Neural progenitor cell (in vitro differentiated cells): ENCODE results near the gene CXCL17. TPM values are rescaled to one million over a fixed set of nuclear protein-coding genes. Genes with fewer than 3 reads are reported as not detected.
"Not testable (repeated sequence)": the region's sequence is repeated elsewhere in the genome, so short reads cannot be mapped to it uniquely, and the experiment has no call there.

Source experiments
- DNase-seq: peaks from one replicate; pipeline ENCODE4 v3.0.0-alpha.2; 2016; ENCODE audit warnings: low spot score
- H2AFZ ChIP-seq: fragments of 200-600 bp; sonication (generic); replicated peaks from 2 replicates; pipeline ENCODE4 v1.6.1; 2016; ENCODE audit warnings: antibody characterized with exemption
- H3F3A ChIP-seq: fragments of 200-600 bp; sonication (generic); 2 replicates; pipeline ENCODE4 v1.6.1; 2016; ENCODE audit warnings: antibody characterized with exemption, low read depth
- H3K27ac ChIP-seq: fragments of 200-600 bp; sonication (generic); 2 replicates; pipeline ENCODE4 v1.5.1; 2016; ENCODE audit warnings: mild to moderate bottlenecking
- H3K27me3 ChIP-seq: fragments of 200-600 bp; sonication (generic); 2 replicates; pipeline ENCODE4 v1.6.1; 2016; ENCODE audit warnings: mild to moderate bottlenecking, moderate library complexity
- H3K36me3 ChIP-seq: fragments of 200-600 bp; sonication (generic); 2 replicates; pipeline ENCODE4 v1.5.1; 2016
- H3K4me1 ChIP-seq: fragments of 200-600 bp; sonication (generic); 2 replicates; pipeline ENCODE4 v1.6.1; 2016; ENCODE audit warnings: mixed run types
- H3K4me2 ChIP-seq: fragments of 200-600 bp; sonication (generic); 2 replicates; pipeline ENCODE4 v1.6.1; 2016
- H3K4me3 ChIP-seq: fragments of 200-600 bp; sonication (generic); 2 replicates; pipeline ENCODE4 v1.5.1; 2016
- H3K79me2 ChIP-seq: fragments of 200-600 bp; sonication (generic); 2 replicates; pipeline ENCODE4 v1.6.1; 2016; ENCODE audit warnings: low read depth
- H3K9ac ChIP-seq: fragments of 200-600 bp; sonication (generic); 2 replicates; pipeline ENCODE4 v1.6.1; 2016
- H3K9me3 ChIP-seq: fragments of 200-600 bp; sonication (generic); 2 replicates; pipeline ENCODE4 v1.5.1; 2016; ENCODE audit warnings: low read depth
- H4K20me1 ChIP-seq: fragments of 200-600 bp; sonication (generic); 2 replicates; pipeline ENCODE4 v1.6.1; 2016; ENCODE audit warnings: low read depth
- H3K27ac Mint-ChIP-seq: 3 replicates; pipeline ENCODE4 v1.8.0; 2021; ENCODE audit warnings: mixed read lengths
- H3K27me3 Mint-ChIP-seq: 2 replicates; pipeline ENCODE4 v1.8.0; 2022; ENCODE audit warnings: low read depth, mild to moderate bottlenecking, inconsistent platforms, moderate library complexity, mixed read lengths; ENCODE audit not compliant: insufficient read depth
- H3K36me3 Mint-ChIP-seq: 3 replicates; pipeline ENCODE4 v1.8.0; 2021; ENCODE audit warnings: mixed read lengths
- H3K4me1 Mint-ChIP-seq: 3 replicates; pipeline ENCODE4 v1.8.0; 2021; ENCODE audit warnings: mixed read lengths
- H3K4me3 Mint-ChIP-seq: 3 replicates; pipeline ENCODE4 v1.8.0; 2021; ENCODE audit warnings: mild to moderate bottlenecking, moderate library complexity, mixed read lengths
- H3K9me3 Mint-ChIP-seq: 3 replicates; pipeline ENCODE4 v1.8.0; 2020; ENCODE audit warnings: mixed read lengths
- EZH2 ChIP-seq: fragments of 200-600 bp; sonication (generic); IDR thresholded peaks from 2 replicates; pipeline ENCODE4 v1.6.1; 2017; ENCODE audit warnings: antibody characterized with exemption, mild to moderate bottlenecking, moderate library complexity
- EZH2phosphoT487 ChIP-seq: fragments of 200-600 bp; sonication (generic); IDR thresholded peaks from 2 replicates; pipeline ENCODE4 v1.6.1; 2017; ENCODE audit warnings: antibody characterized with exemption
- total RNA-seq: library from RNA; depleted of rRNA; stranded (reverse); fragments of >200 nt; gene quantifications from 2 replicates; pipeline ENCODE4 v1.2.3, GENCODE V29; 2015; ENCODE audit warnings: low replicate concordance
- TF ChIP-seq, protein P1 (sequence below): fragments of 200-600 bp; sonication (generic); IDR thresholded peaks from 2 replicates; pipeline ENCODE4 v1.5.1; 2017; ENCODE audit warnings: antibody characterized with exemption, mild to moderate bottlenecking

CXCL17 gene
- total RNA-seq, 1 donor from 2014 or later: not detected

DNA sequence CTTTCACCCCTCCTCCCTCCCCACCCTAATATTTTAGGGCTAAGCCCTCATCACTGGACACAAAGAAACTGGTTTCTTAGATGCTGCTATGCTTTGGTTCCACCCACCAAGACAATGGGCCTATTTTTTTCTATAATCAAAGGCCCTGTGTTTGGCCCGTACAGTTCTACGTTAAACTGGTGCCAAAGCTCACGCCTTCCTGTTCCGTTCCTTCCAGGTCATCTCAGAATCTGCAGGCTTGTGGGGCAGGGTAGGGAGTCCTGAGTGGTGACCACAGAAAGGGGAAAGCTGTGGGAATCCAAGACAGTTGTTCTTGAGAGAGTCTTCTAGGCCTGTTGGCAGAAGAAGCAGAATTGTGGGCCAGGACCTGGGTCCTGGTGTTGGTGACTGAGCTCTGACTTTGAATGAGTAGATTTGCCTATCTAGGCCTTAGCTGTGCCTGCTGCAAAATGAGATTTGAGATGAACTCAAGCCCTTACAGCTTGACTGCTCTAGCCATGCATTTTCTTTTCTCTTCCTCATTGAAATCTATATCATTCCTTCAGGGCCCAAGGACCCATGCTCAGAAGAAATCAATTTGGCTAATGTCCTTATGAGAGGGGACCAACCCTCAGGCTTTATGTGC is 19.1 kb upstream of the CXCL17 start:
- Histone ChIP-seq H3K4me2 (no peak overlapping the region), H3K4me3 (no peak overlapping the region), H3K9me3 (no peaks in the 10 kb centered on the region), H4K20me1 (no peaks in the 10 kb centered on the region), H2AFZ (no peak overlapping the region), H3F3A (peaks cover 4% of the 10 kb centered on the region), H3K79me2 (no peaks in the 10 kb centered on the region), H3K27ac (no peak overlapping the region), H3K27me3 (no peaks in the 10 kb centered on the region), H3K4me1 (peaks cover 12% of the 10 kb centered on the region), H3K36me3 (no peaks in the 10 kb centered on the region), H3K9ac (no peak overlapping the region)
- Mint-ChIP-seq H3K9me3 (peaks cover 2% of the 10 kb centered on the region), H3K4me1 (peaks cover 9% of the 10 kb centered on the region), H3K27ac (no peak overlapping the region), H3K4me3 (no peak overlapping the region), H3K27me3 (peaks cover 4% of the 10 kb centered on the region), H3K36me3 (no peaks in the 10 kb centered on the region)
- no peak for TF ChIP-seq EZH2
- no peak for TF ChIP-seq EZH2phosphoT487
- TF ChIP-seq, protein P1, sequence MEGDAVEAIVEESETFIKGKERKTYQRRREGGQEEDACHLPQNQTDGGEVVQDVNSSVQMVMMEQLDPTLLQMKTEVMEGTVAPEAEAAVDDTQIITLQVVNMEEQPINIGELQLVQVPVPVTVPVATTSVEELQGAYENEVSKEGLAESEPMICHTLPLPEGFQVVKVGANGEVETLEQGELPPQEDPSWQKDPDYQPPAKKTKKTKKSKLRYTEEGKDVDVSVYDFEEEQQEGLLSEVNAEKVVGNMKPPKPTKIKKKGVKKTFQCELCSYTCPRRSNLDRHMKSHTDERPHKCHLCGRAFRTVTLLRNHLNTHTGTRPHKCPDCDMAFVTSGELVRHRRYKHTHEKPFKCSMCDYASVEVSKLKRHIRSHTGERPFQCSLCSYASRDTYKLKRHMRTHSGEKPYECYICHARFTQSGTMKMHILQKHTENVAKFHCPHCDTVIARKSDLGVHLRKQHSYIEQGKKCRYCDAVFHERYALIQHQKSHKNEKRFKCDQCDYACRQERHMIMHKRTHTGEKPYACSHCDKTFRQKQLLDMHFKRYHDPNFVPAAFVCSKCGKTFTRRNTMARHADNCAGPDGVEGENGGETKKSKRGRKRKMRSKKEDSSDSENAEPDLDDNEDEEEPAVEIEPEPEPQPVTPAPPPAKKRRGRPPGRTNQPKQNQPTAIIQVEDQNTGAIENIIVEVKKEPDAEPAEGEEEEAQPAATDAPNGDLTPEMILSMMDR: no peak
- DNase-seq: no peak

- not testable (repeated sequence) for H3F3A ChIP-seq, H3K79me2 ChIP-seq, H3K4me1 Mint-ChIP-seq, H3K36me3 ChIP-seq, H3K9me3 Mint-ChIP-seq, H3K27me3 ChIP-seq, H3K4me3 Mint-ChIP-seq, H3K27ac Mint-ChIP-seq, H3K36me3 Mint-ChIP-seq, H3K4me3 ChIP-seq, H3K27me3 Mint-ChIP-seq, H3K27ac ChIP-seq, H2AFZ ChIP-seq, H3K9me3 ChIP-seq, DNase-seq, H3K4me1 ChIP-seq, H3K4me2 ChIP-seq, H3K9ac ChIP-seq, H4K20me1 ChIP-seq
Measured at GRCh38 chr19:42461231-42461630, 18.5 kb upstream of the CXCL17 start.

GRCh38 chr19:42459926-42460325 is 17.2 kb upstream of the CXCL17 start:
- no peak overlapping the region for H3K9ac ChIP-seq
- H2AFZ ChIP-seq: no peak overlapping the region
- no peaks in the 10 kb centered on the region for H3F3A ChIP-seq
- DNase-seq: no peak
- no peak overlapping the region for H3K4me3 ChIP-seq
- no peak overlapping the region for H3K4me3 Mint-ChIP-seq
- peaks cover 2% of the 10 kb centered on the region for H3K9me3 Mint-ChIP-seq
- no peaks in the 10 kb centered on the region for H3K36me3 Mint-ChIP-seq
- peaks cover 3% of the 10 kb centered on the region for H3K27me3 Mint-ChIP-seq
- no peaks in the 10 kb centered on the region for H3K9me3 ChIP-seq
- peaks cover 7% of the 10 kb centered on the region for H3K4me1 Mint-ChIP-seq
- H3K27ac ChIP-seq: no peak overlapping the region
- H3K27ac Mint-ChIP-seq: no peak overlapping the region
- H3K36me3 ChIP-seq: no peaks in the 10 kb centered on the region
- H4K20me1 ChIP-seq: no peaks in the 10 kb centered on the region
- TF ChIP-seq, protein P1: no peak
- TF ChIP-seq EZH2phosphoT487 (no peak), EZH2 (no peak)
- no peaks in the 10 kb centered on the region for H3K79me2 ChIP-seq
- H3K4me2 ChIP-seq: no peak overlapping the region
- no peaks in the 10 kb centered on the region for H3K4me1 ChIP-seq
- no peaks in the 10 kb centered on the region for H3K27me3 ChIP-seq

GRCh38 chr19:42455621-42456081 is 12.9 kb upstream of the CXCL17 start:
- Histone ChIP-seq H3K79me2 (no peaks in the 10 kb centered on the region), H4K20me1 (peaks cover 2% of the 10 kb centered on the region), H2AFZ (no peak overlapping the region), H3K4me1 (peaks cover 3% of the 10 kb centered on the region), H3K9me3 (no peaks in the 10 kb centered on the region), H3K27me3 (no peaks in the 10 kb centered on the region), H3K9ac (no peak overlapping the region), H3K4me3 (no peak overlapping the region), H3K4me2 (no peak overlapping the region), H3K36me3 (no peaks in the 10 kb centered on the region), H3F3A (no peaks in the 10 kb centered on the region), H3K27ac (no peak overlapping the region)
- no peak for DNase-seq
- no peak overlapping the region for H3K27ac Mint-ChIP-seq
- no peaks in the 10 kb centered on the region for H3K36me3 Mint-ChIP-seq
- H3K4me3 Mint-ChIP-seq: no peak overlapping the region
- TF ChIP-seq EZH2: no peak
- TF ChIP-seq, protein P1: no peak
- TF ChIP-seq EZH2phosphoT487: no peak
- peaks cover 2% of the 10 kb centered on the region for H3K9me3 Mint-ChIP-seq
- H3K27me3 Mint-ChIP-seq: peaks cover 3% of the 10 kb centered on the region
- H3K4me1 Mint-ChIP-seq: peaks cover 7% of the 10 kb centered on the region
